Spleen (tissue), 11 donors: Measurements from ENCODE around the gene DUS1L. TPM values are rescaled to one million over a fixed set of nuclear protein-coding genes. Genes with fewer than 3 reads are reported as not detected.
A peak's percentile ranks its signal among the peaks of the same experiment; 100 is the strongest.

ENCODE experiments used
- DNase-seq: peaks from one replicate; pipeline ENCODE4 v3.0.0-alpha.2; 2020
- H3K27ac ChIP-seq, 8 donors: fragments of 200-600 bp; sonication (generic) in 7 of 8; 1 replicate in 4 of 8; 2 replicates in 4 of 8; pipeline versions ENCODE4 v1.5.0 to v1.8.0; 2016 to 2021; ENCODE audit warnings: inconsistent platforms in 4 of 8, mild to moderate bottlenecking in 4 of 8, moderate library complexity in 1 of 8
- H3K27me3 ChIP-seq, 7 donors: fragments of 200-600 bp; sonication (generic) in 6 of 7; replicated peaks in 1 of 7; 1 replicate in 4 of 7; 2 replicates in 3 of 7; pipeline versions ENCODE4 v1.5.0 to v1.8.0; 2016 to 2021; ENCODE audit warnings: inconsistent platforms in 3 of 7, mild to moderate bottlenecking in 1 of 7
- H3K36me3 ChIP-seq, 6 donors: fragments of 200-600 bp; sonication (generic) in 5 of 6; 1 replicate in 4 of 6; 2 replicates in 2 of 6; pipeline versions ENCODE4 v1.5.0 to v1.8.0; 2016 to 2021; ENCODE audit warnings: inconsistent platforms in 2 of 6
- H3K4me1 ChIP-seq, 6 donors: fragments of 200-600 bp; sonication (generic) in 5 of 6; 1 replicate in 3 of 6; 2 replicates in 3 of 6; pipeline versions ENCODE4 v1.5.0 to v1.8.0; 2016 to 2021; ENCODE audit warnings: inconsistent platforms in 3 of 6
- H3K4me3 ChIP-seq, 8 donors: fragments of 200-600 bp; sonication (generic) in 7 of 8; 1 replicate in 4 of 8; 2 replicates in 4 of 8; pipeline versions ENCODE4 v1.5.0 to v1.8.0; 2016 to 2021; ENCODE audit warnings: inconsistent platforms in 4 of 8, mild to moderate bottlenecking in 4 of 8, moderate library complexity in 2 of 8
- H3K9me3 ChIP-seq, 8 donors: fragments of 200-600 bp; sonication (generic) in 7 of 8; 1 replicate in 4 of 8; 2 replicates in 4 of 8; pipeline versions ENCODE4 v1.5.0 to v1.8.0; 2016 to 2021; ENCODE audit warnings: inconsistent platforms in 4 of 8
- CTCF ChIP-seq, 11 experiments: fragments of 200-600 bp in 7 of 11; fragments of 450-650 bp in 4 of 11; sonication (generic) in 4 of 11; IDR thresholded peaks in 8 of 11; conservative IDR thresholded peaks in 3 of 11; 1 replicate in 7 of 11; 2 replicates in 4 of 11; pipeline versions ENCODE4 v1.4.0 to v1.8.0; 2016 to 2021; ENCODE audit warnings: antibody characterized with exemption in 11 of 11, inconsistent platforms in 4 of 11, mild to moderate bottlenecking in 1 of 11
- POLR2A ChIP-seq, 3 donors: fragments of 450-650 bp; IDR thresholded peaks; one replicate each; pipeline ENCODE4 v1.5.1; 2017; ENCODE audit warnings: antibody characterized with exemption in 3 of 3, mild to moderate bottlenecking in 1 of 3
- POLR2AphosphoS5 ChIP-seq, 3 donors: sonication (generic); formaldehyde crosslinking; IDR thresholded peaks; one replicate each; pipeline ENCODE4 v1.5.1; 2017; ENCODE audit warnings: antibody characterized with exemption in 3 of 3
- WGBS, 5 donors: extraction: QIAGEN DNeasy Blood & Tissue Kit in 3 of 5; methylation state at CpG; one replicate each; pipeline versions ENCODE4 v1.1.5 to v1.1.7; 2013 to 2018; 5-methylcytosine and 5-hydroxymethylcytosine counted together
- intact Hi-C: fragments of 100-400 bp; cut with DNase I; formaldehyde crosslinking; loops from one replicate; pipeline ENCODE4 v1.15.0; 2023; ENCODE audit warnings: low total_unique reads
- polyA plus RNA-seq, 3 donors: library from polyadenylated mRNA; stranded (reverse); fragments of 200-250 nt; gene quantifications; one replicate each; pipeline ENCODE4 v1.2.1, GENCODE V29; 2013
- total RNA-seq, 7 donors: library from RNA; depleted of rRNA in 3 of 7; stranded (reverse); fragments of >200 nt in 3 of 7; fragmentation: NEBNext Ultra II Directional in 4 of 7; extraction: Animal tissue kit (Norgen Biotek cat#: 25700) in 4 of 7; gene quantifications; one replicate each; pipeline versions ENCODE4 v1.1.0 to v1.2.1, GENCODE V29; 2016 to 2021
- donor health status: healthy with polysubstance abuse.
- donor health status: DM: no; HTN: no; CAD: no; lungs with moderate emphysema.
- donor health status: DM: no; HTN: no; CAD: no.
- donor health status: Bipolar disorder and iron deficiency.
- donor health status: healthy.
- donor health status: DM: no; HTN: no; CAD: no.
- donor health status: DM: yes; HTN: yes; CAD: no.

DUS1L gene
- total and polyA plus RNA-seq, 10 donors = 76.4 to 174 (median 103) TPM

GRCh38 chr17:82061047-82061925 lies 4.3 kb downstream of the DUS1L start:
- DNase-seq = peak; percentile 73
- 91 to 93% (median 92%) methylated on average over 23 to 34 of the region's 34 CpGs for WGBS, 5 donors
- TF ChIP-seq POLR2AphosphoS5 (IDR thresholded peaks at IDR 0.05) = peak in 2 of 3 donors; percentile 26 to 58
- no peak for TF ChIP-seq POLR2A (IDR thresholded peaks at IDR 0.05)
- TF ChIP-seq CTCF (IDR thresholded peaks at IDR 0.05 in 8 of 11, conservative IDR thresholded peaks at IDR 0.05 in 3 of 11) = no peak
- intact Hi-C loops = no loop called here
- Histone ChIP-seq H3K9me3 (no peaks in the 10 kb centered on the region), H3K27me3 (no peaks in the 10 kb centered on the region), H3K4me3 (no peak overlapping the region), H3K36me3 (peaks cover 0 to 79% (median 71%) of the 10 kb centered on the region in 6 donors), H3K4me1 (peaks cover 14 to 77% (median 38%) of the 10 kb centered on the region in 6 donors), H3K27ac (no peak overlapping the region)

GRCh38 chr17:82060614-82061013 lies 5.0 kb downstream of the DUS1L start:
- H3K27ac ChIP-seq = no peak overlapping the region
- H3K27me3 ChIP-seq = no peaks in the 10 kb centered on the region
- H3K4me3 ChIP-seq = no peak overlapping the region
- DNase-seq = peak; percentile 70
- TF ChIP-seq POLR2AphosphoS5 (IDR thresholded peaks at IDR 0.05) (peak in 2 of 3 donors; percentile 14 to 56), CTCF (IDR thresholded peaks at IDR 0.05 in 8 of 11, conservative IDR thresholded peaks at IDR 0.05 in 3 of 11) (no peak)
- 80 to 95% (median 89%) methylated on average over 8 to 14 of the region's 14 CpGs for WGBS, 5 donors
- peaks cover 0 to 86% (median 77%) of the 10 kb centered on the region in 6 donors for H3K36me3 ChIP-seq
- H3K4me1 ChIP-seq = peaks cover 9 to 77% (median 32%) of the 10 kb centered on the region in 6 donors
- no peaks in the 10 kb centered on the region for H3K9me3 ChIP-seq
- intact Hi-C loops = no loop called here

GRCh38 chr17:82060001-82060380 lies 5.6 kb downstream of the DUS1L start:
- Histone ChIP-seq H3K27me3 (no peaks in the 10 kb centered on the region), H3K36me3 (peaks cover 0 to 92% (median 84%) of the 10 kb centered on the region in 6 donors), H3K4me3 (no peak overlapping the region), H3K9me3 (no peaks in the 10 kb centered on the region), H3K4me1 (peaks cover 9 to 79% (median 28%) of the 10 kb centered on the region in 6 donors), H3K27ac (peak overlapping the region in 1 of 8 donors; percentile 18)
- intact Hi-C loops = no loop called here
- 83 to 86% (median 86%) methylated on average over 10 to 16 of the region's 16 CpGs for WGBS, 5 donors
- TF ChIP-seq POLR2AphosphoS5 (IDR thresholded peaks at IDR 0.05) (no peak), POLR2A (IDR thresholded peaks at IDR 0.05) (no peak), CTCF (IDR thresholded peaks at IDR 0.05 in 8 of 11, conservative IDR thresholded peaks at IDR 0.05 in 3 of 11) (no peak)
- DNase-seq = peak; percentile 67
